Right lung (tissue), 5 donors: ENCODE measurements around the gene HOXC4. TPM values are rescaled to one million over a fixed set of nuclear protein-coding genes. Genes with fewer than 3 reads are reported as not detected.
"Not testable (repeated sequence)": the region's sequence is repeated elsewhere in the genome, so short reads cannot be mapped to it uniquely, and the experiment has no call there.

Experiments used
- DNase-seq, 2 donors: peaks; one replicate each; pipeline ENCODE4 v3.0.0-alpha.2; 2013
- polyA plus RNA-seq, 5 donors: library from polyadenylated mRNA; unstranded; fragments of 120-200 nt; gene quantifications; one replicate each; pipeline versions ENCODE4 v1.2.1 to v1.2.3, GENCODE V29; 2013; ENCODE audit warnings: inconsistent platforms in 1 of 5, low replicate concordance in 1 of 5; ENCODE audit not compliant: insufficient read length in 5 of 5, insufficient read depth in 1 of 5

The HOXC4 gene
- polyA plus RNA-seq, 5 donors: 3.1 to 5.6 (median 3.4) TPM

DNA sequence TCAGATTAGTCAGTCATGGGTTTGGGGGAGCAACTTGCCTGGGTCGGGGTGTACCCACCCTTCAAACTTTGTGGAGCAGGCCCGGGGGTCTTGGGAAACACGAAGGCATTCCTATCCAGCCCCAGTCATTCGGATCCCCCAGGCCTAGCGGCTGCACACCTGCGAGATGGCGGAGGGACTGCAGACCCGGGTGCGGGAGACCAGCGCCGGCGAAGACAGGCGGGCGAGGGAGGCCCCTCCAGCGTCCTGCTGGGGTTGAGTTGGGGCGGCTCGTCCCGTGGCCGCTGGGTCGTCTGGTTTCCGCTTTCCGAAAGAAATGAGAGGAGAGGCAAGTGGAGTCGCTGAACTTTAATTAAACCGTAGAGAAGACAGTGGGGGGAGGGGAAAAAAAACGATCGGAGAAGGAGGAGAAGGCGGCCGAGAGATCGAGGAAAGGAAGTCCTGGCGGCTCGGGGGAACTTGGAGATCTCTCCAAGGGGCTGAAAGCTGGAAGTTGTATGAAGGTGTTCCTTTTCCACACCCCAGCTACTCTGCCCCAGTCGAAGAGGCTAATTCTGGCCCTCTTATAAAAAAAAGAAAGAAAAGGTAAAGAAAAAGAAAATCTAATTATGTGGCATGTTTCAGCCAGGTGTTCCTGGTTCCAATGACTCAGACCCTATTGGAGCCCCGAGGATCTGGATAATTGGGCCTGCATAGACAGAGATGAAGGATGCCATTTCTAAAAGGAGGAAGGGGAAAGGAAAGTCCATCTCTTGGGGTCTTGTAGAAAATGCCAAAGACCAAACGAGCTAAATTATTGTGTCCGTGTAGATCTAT lies 28.2 kb downstream of the HOXC4 start:
- DNase-seq: not testable (repeated sequence)

- DNase-seq: no peak
Measured at GRCh38 chr12:54082397-54082892, 28.8 kb downstream of the HOXC4 start.

GRCh38 chr12:54088011-54088410 lies 34.4 kb downstream of the HOXC4 start:
- not testable (repeated sequence) for DNase-seq

DNA sequence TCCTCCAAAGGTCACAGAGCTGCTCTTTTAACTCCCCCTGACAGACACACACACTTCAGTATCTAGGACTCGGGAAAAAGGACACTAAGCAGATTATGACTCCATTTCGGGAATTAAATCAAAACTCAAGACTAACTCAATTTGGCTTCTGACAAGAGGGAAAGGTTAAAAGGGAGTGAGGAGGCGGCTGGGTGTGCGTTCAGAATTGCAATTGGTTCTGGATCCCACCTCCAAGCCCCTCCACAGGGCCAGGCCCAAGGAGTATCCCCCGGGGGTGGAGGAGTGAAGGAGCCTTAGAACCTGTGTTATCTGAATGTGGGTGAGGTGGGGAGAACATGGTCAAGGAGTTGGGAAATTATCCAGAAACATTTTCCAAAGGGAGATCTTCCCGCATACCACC lies 35.8 kb downstream of the HOXC4 start:
- DNase-seq: not testable (repeated sequence)

DNA sequence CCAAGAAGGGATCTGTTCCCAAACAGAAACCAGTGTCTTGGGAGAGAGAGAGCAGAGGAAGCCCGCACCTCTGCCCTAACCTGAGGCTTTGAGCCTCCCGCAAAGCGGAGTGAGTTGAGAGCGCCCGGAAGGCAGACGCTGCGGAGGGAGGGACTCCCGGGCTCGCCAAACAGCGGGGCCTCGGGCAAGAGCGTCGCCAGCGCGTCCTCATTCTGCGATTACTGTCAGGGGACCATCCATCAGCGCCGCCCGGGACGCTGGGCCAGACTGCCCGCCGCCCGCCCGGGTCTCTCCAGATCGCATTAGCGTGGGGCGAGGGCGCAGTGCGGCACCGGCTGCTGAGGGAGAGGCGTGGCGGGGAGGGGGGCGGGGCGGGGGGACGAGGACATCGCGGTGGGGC lies 36.7 kb downstream of the HOXC4 start:
- DNase-seq: not testable (repeated sequence)

GRCh38 chr12:54092943-54093342 lies 39.3 kb downstream of the HOXC4 start:
- not testable (repeated sequence) for DNase-seq

GRCh38 chr12:54095928-54096327 lies 42.3 kb downstream of the HOXC4 start:
- DNase-seq: peak; percentile 51 to 76

DNA sequence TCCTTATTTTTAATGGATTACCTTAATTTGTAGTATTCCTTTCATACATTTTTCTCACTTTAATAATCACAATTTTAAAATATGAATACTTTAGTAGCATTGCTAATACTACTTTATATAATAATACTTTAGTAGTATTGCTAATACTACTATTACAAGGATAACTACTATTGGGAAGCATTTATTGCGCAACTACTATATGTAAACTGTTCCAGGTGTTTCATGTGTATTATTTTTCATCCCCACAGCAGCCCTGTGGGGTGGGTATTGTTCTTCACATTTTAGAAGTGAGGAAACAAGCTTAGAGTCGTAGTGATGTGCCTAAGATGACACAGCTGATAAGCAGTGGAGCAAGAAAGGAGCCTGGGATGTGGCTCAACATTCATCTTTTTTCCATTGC lies 45.0 kb downstream of the HOXC4 start:
- not testable (repeated sequence) for DNase-seq

DNA sequence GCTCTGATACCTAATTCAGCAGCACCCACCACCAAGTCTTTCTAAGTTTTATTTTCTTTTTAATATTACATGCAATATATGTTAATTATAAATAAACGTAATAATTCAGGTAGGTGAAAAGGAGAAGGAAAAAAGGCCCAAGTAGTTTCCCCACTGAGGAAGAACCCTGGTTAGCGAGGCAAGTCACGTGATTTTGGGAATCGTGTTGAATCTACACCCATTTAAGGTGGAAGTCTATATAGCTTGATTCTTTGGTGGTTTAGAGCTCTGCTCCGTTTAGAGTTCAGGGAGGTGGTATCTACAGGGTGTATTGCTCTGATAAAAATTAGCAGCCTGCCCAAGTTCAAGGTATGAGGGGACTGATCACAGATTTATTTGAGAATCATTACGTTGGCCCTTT lies 47.0 kb downstream of the HOXC4 start:
- not testable (repeated sequence) for DNase-seq

GRCh38 chr12:54102223-54102622 lies 48.6 kb downstream of the HOXC4 start:
- DNase-seq: not testable (repeated sequence)

GRCh38 chr12:54103827-54104226 lies 50.2 kb downstream of the HOXC4 start:
- not testable (repeated sequence) for DNase-seq

Other genes starting within 250 kb of the HOXC4 start
- gene HOXC13, start 115.0 kb upstream of the HOXC4 start, polyA plus RNA-seq: not detected
- gene HOXC12, start 98.9 kb upstream of the HOXC4 start, polyA plus RNA-seq: not detected
- gene HOXC11, start 80.7 kb upstream of the HOXC4 start, polyA plus RNA-seq: under 1 TPM in 1 of 5 donors, not detected in 4; 0.40 TPM
- gene HOTAIR, start 78.9 kb upstream of the HOXC4 start, polyA plus RNA-seq: under 1 TPM in 1 of 5 donors, not detected in 4; 0.13 TPM
- 1 to 10 TPM in 2 of 5 donors, not detected in 3; 1.2 to 2.6 TPM for gene HOXC10, start 68.7 kb upstream of the HOXC4 start, polyA plus RNA-seq
- 1 to 10 TPM in 2 of 5 donors, under 1 TPM in 3; 0.20 to 2.1 (median 0.34) TPM for gene HOXC9, start 53.7 kb upstream of the HOXC4 start, polyA plus RNA-seq
- gene HOXC8, start 44.9 kb upstream of the HOXC4 start, polyA plus RNA-seq: under 1 TPM; 0.09 to 0.70 (median 0.12) TPM
- gene HOXC6, start 25.4 kb upstream of the HOXC4 start, polyA plus RNA-seq: 1 to 10 TPM; 1.2 to 5.7 (median 2.4) TPM
- gene HOXC5, start 20.8 kb upstream of the HOXC4 start, polyA plus RNA-seq: under 1 TPM in 4 of 5 donors, not detected in 1; 0.16 to 0.40 (median 0.22) TPM
- gene SMUG1, start 135.2 kb downstream of the HOXC4 start, polyA plus RNA-seq: 10 to 100 TPM; 29.1 to 32.4 (median 30.8) TPM
- gene CBX5, start 226.3 kb downstream of the HOXC4 start, polyA plus RNA-seq: 100 to 1,000 TPM in 4 of 5 donors, 10 to 100 TPM in 1; 78.1 to 132 (median 110) TPM
- 1,000 to 10,000 TPM; 3,197 to 4,469 (median 3,770) TPM for gene HNRNPA1, start 226.9 kb downstream of the HOXC4 start, polyA plus RNA-seq
- gene NFE2, start 247.2 kb downstream of the HOXC4 start, polyA plus RNA-seq: 1 to 10 TPM; 4.8 to 8.8 (median 6.1) TPM